DND-41 (cell line): ENCODE measurements around the gene AVPI1.
A peak's percentile ranks its signal among the peaks of the same experiment; 100 is the strongest.
"Not testable (repeated sequence)": the region's sequence is repeated elsewhere in the genome, so short reads cannot be mapped to it uniquely, and the experiment has no call there.

Experiments used
- ATAC-seq: fragments of 200-7000 bp; cut with Tn5 transposase; 3 replicates; pipeline ENCODE4 v1.9.1; 2021; ENCODE audit warnings: low read depth; ENCODE audit not compliant: insufficient read depth
- DNase-seq: peaks from one replicate; pipeline ENCODE4 v3.0.0-alpha.2; 2020
- H2AFZ ChIP-seq: 2 replicates; pipeline ENCODE4 v1.6.0; 2012; ENCODE audit warnings: low read depth, low read length
- H3K27ac ChIP-seq: 2 replicates; pipeline ENCODE4 v1.5.1; 2012; ENCODE audit warnings: low read length, inconsistent platforms
- H3K27me3 ChIP-seq: fragments of 200-600 bp; sonication (generic); 2 replicates; pipeline ENCODE4 v1.6.0; 2012; ENCODE audit warnings: low read length, mild to moderate bottlenecking, inconsistent platforms; ENCODE audit not compliant: insufficient read depth, poor library complexity
- H3K36me3 ChIP-seq: 2 replicates; pipeline ENCODE4 v1.5.1; 2012; ENCODE audit warnings: low read length, inconsistent platforms; ENCODE audit not compliant: insufficient read depth
- H3K4me1 ChIP-seq: 2 replicates; pipeline ENCODE4 v1.5.1; 2012; ENCODE audit warnings: mild to moderate bottlenecking, low read length; ENCODE audit not compliant: insufficient read depth
- H3K4me2 ChIP-seq: 2 replicates; pipeline ENCODE4 v1.6.0; 2012; ENCODE audit warnings: mild to moderate bottlenecking, moderate library complexity, low read length, inconsistent platforms; ENCODE audit not compliant: insufficient read depth
- H3K4me3 ChIP-seq, 2 experiments: fragments of 200-600 bp in 1 of 2; shearing (Covaris generic) in 1 of 2; 2 replicates each; pipeline ENCODE4 v1.5.1; 2012 to 2016; ENCODE audit warnings: inconsistent platforms in 2 of 2, low read length in 2 of 2, mild to moderate bottlenecking in 2 of 2, low read depth in 1 of 2, moderate library complexity in 1 of 2
- H3K79me2 ChIP-seq: 2 replicates; pipeline ENCODE4 v1.6.0; 2012; ENCODE audit warnings: low read length, inconsistent platforms; ENCODE audit not compliant: insufficient read depth
- H3K9ac ChIP-seq: 2 replicates; pipeline ENCODE4 v1.6.0; 2012; ENCODE audit warnings: low read depth, mild to moderate bottlenecking, inconsistent platforms, low read length, moderate library complexity
- H3K9me3 ChIP-seq: 2 replicates; pipeline ENCODE4 v1.5.1; 2012; ENCODE audit warnings: low read length, moderate library complexity, mild to moderate bottlenecking, inconsistent platforms; ENCODE audit not compliant: insufficient read depth, severe bottlenecking
- H4K20me1 ChIP-seq: 2 replicates; pipeline ENCODE4 v1.6.0; 2012; ENCODE audit warnings: low read length; ENCODE audit not compliant: insufficient read depth
- EZH2 ChIP-seq: IDR thresholded peaks from 3 replicates; pipeline ENCODE4 v1.6.1; 2012; ENCODE audit warnings: borderline replicate concordance, low read depth, mild to moderate bottlenecking, moderate library complexity, low read length, inconsistent platforms; ENCODE audit not compliant: severe bottlenecking
- TF ChIP-seq, protein P1 (sequence below): IDR thresholded peaks from 2 replicates; pipeline ENCODE4 v1.5.1; 2012; ENCODE audit warnings: borderline replicate concordance, low read length, moderate library complexity, mild to moderate bottlenecking; ENCODE audit not compliant: poor library complexity, severe bottlenecking; ENCODE audit errors: extremely low read depth

The AVPI1 gene

DNA sequence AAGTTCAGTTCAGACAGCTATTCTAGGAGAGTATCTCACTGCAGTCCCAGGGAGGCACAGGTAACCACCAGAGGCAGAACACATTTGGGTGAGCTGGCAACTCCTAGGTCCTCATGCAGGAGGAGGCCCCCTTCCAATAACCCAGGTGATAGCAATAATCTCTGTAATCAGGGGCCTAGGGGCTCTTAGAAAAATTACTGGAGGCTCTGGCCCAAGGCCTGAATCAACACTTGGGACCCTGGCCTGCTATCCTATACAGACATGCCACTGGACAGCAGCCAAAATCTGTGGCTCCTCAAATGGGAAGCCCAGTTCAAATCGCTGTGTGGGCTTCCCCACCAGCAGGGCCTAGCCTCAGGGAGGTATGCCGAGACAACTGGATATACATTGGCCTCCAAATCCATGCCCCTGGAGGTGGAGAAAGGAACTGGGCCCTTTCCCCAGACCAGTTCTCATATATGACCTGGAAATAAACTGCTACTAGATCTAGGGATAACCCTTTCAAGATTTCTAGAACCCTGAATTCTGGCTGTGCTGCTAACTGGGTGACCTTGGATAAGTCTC lies 1.6 kb downstream of the AVPI1 start:
- no peak overlapping the region for H3K9ac ChIP-seq
- TF ChIP-seq, protein P1, sequence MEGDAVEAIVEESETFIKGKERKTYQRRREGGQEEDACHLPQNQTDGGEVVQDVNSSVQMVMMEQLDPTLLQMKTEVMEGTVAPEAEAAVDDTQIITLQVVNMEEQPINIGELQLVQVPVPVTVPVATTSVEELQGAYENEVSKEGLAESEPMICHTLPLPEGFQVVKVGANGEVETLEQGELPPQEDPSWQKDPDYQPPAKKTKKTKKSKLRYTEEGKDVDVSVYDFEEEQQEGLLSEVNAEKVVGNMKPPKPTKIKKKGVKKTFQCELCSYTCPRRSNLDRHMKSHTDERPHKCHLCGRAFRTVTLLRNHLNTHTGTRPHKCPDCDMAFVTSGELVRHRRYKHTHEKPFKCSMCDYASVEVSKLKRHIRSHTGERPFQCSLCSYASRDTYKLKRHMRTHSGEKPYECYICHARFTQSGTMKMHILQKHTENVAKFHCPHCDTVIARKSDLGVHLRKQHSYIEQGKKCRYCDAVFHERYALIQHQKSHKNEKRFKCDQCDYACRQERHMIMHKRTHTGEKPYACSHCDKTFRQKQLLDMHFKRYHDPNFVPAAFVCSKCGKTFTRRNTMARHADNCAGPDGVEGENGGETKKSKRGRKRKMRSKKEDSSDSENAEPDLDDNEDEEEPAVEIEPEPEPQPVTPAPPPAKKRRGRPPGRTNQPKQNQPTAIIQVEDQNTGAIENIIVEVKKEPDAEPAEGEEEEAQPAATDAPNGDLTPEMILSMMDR = no peak
- no peak for TF ChIP-seq EZH2
- ATAC-seq (no peak), DNase-seq (no peak)
- H3K27me3 ChIP-seq = no peaks in the 10 kb centered on the region
- H3K9me3 ChIP-seq = no peaks in the 10 kb centered on the region
- no peaks in the 10 kb centered on the region for H3K36me3 ChIP-seq
- H3K27ac ChIP-seq = no peak overlapping the region
- H3K79me2 ChIP-seq = no peaks in the 10 kb centered on the region
- H2AFZ ChIP-seq = no peak overlapping the region
- H3K4me2 ChIP-seq = peak overlapping the region; percentile 100; the same call in 1 of the 2 replicates
- H3K4me1 ChIP-seq = peaks cover 29% of the 10 kb centered on the region
- no peak overlapping the region for H3K4me3 ChIP-seq
- no peaks in the 10 kb centered on the region for H4K20me1 ChIP-seq

DNA sequence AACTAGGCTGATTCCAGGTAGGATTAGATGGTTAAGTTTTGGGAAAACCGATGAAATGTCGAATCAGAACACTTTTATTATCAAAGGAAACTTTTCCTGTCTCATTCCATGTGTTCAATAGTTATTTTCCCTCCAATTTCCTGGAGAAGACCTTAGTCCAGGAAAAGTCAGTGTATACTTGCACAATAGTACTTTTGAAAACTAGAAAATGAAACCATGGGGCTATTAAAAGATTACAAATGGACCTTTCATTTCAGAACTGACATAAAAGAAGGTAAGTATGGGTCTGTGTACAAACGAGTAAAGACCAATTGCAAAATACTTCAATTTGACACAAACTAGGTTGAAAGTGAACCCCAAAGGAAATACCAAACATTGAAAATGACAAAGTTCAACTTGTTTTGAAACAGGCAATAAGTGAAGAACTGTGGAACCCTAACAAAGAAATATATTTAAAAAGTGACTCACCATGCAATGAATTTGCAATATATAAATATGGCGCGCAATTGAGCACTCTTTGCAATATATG lies 2.1 kb downstream of the AVPI1 start:
- H3K4me2 ChIP-seq = no peak overlapping the region
- H3K27ac ChIP-seq = no peak overlapping the region
- H3K36me3 ChIP-seq = no peaks in the 10 kb centered on the region
- H3K9me3 ChIP-seq = no peaks in the 10 kb centered on the region
- no peaks in the 10 kb centered on the region for H3K27me3 ChIP-seq
- no peak overlapping the region for H3K4me3 ChIP-seq
- H3K79me2 ChIP-seq = no peaks in the 10 kb centered on the region
- no peak for DNase-seq
- no peak for TF ChIP-seq EZH2
- TF ChIP-seq, protein P1 = no peak
- no peak overlapping the region for H2AFZ ChIP-seq
- H4K20me1 ChIP-seq = no peaks in the 10 kb centered on the region
- no peak overlapping the region for H3K9ac ChIP-seq
- ATAC-seq = no peak
- peaks cover 29% of the 10 kb centered on the region for H3K4me1 ChIP-seq

GRCh38 chr10:97684368-97684713 lies 2.7 kb downstream of the AVPI1 start:
- not testable (repeated sequence) for H3K9me3 ChIP-seq, ATAC-seq, H2AFZ ChIP-seq, H4K20me1 ChIP-seq, H3K4me2 ChIP-seq, H3K27me3 ChIP-seq, H3K79me2 ChIP-seq, H3K4me3 ChIP-seq, H3K36me3 ChIP-seq, DNase-seq, H3K27ac ChIP-seq, H3K9ac ChIP-seq
- H3K4me1 ChIP-seq = peaks cover 29% of the 10 kb centered on the region

- H3K9ac ChIP-seq = no peak overlapping the region
Observed at GRCh38 chr10:97683556-97684367, 3.3 kb downstream of the AVPI1 start.

More at GRCh38 chr10:97683556-97684367, 3.3 kb downstream of the AVPI1 start:
- TF ChIP-seq EZH2 = no peak
- TF ChIP-seq, protein P1 = no peak
- H3K27ac ChIP-seq = no peak overlapping the region
- H3K79me2 ChIP-seq = no peaks in the 10 kb centered on the region
- H3K27me3 ChIP-seq = no peaks in the 10 kb centered on the region
- no peak overlapping the region for H3K4me2 ChIP-seq
- ATAC-seq (no peak), DNase-seq (no peak)
- no peaks in the 10 kb centered on the region for H4K20me1 ChIP-seq
- H3K4me3 ChIP-seq = no peak overlapping the region
- H3K9me3 ChIP-seq = no peaks in the 10 kb centered on the region
- no peak overlapping the region for H2AFZ ChIP-seq
- H3K36me3 ChIP-seq = no peaks in the 10 kb centered on the region
- peaks cover 29% of the 10 kb centered on the region for H3K4me1 ChIP-seq
